ENCODE results near the gene SMIM7. TPM values are rescaled to one million over a fixed set of nuclear protein-coding genes. Genes with fewer than 3 reads are reported as not detected.

Gene SMIM7
- total RNA-seq, 1 donor from 2014 or later, result 117 TPM

Other genes with a start within 250 kb of the SMIM7 start
- gene EPS15L1, start 188.2 kb downstream of the SMIM7 start, total RNA-seq, result 51.9 TPM
- not detected for gene CALR3, start 164.0 kb downstream of the SMIM7 start, total RNA-seq
- gene C19orf44, start 163.8 kb downstream of the SMIM7 start, total RNA-seq, result 5.2 TPM
- 56.9 TPM for gene CHERP, start 117.7 kb downstream of the SMIM7 start, total RNA-seq
- gene SLC35E1, start 87.7 kb downstream of the SMIM7 start, total RNA-seq, result 62.3 TPM
- 14.1 TPM for gene MED26, start 31.9 kb downstream of the SMIM7 start, total RNA-seq
- gene TMEM38A, start 995 bp upstream of the SMIM7 start, total RNA-seq, result 3.2 TPM
- 2.2 TPM for gene NWD1, start 59.7 kb upstream of the SMIM7 start, total RNA-seq
- gene SIN3B, start 169.3 kb upstream of the SMIM7 start, total RNA-seq, result 90.8 TPM
- 2.6 TPM for gene F2RL3, start 228.9 kb upstream of the SMIM7 start, total RNA-seq